NB4 (cell line): ENCODE measurements around the gene GSKIP.

Source experiments
- DNase-seq: peaks from one replicate; pipeline ENCODE4 v3.0.0; 2010; ENCODE audit warnings: low read depth
- H3K4me3 ChIP-seq: one replicate; pipeline ENCODE4 v1.5.1; 2011; ENCODE audit warnings: mild to moderate bottlenecking, low read depth, low read length, moderate library complexity
- CTCF ChIP-seq: IDR thresholded peaks from one replicate; pipeline ENCODE4 v1.5.1; 2012; ENCODE audit warnings: low read depth, low read length
- MAX ChIP-seq: IDR thresholded peaks from 2 replicates; pipeline ENCODE4 v1.6.1; 2011; ENCODE audit warnings: low read depth, low read length
- MYC ChIP-seq: IDR thresholded peaks from 2 replicates; pipeline ENCODE4 v1.6.1; 2011; ENCODE audit warnings: low read depth, low read length
- POLR2A ChIP-seq: IDR thresholded peaks from 2 replicates; pipeline ENCODE4 v1.6.1; 2011; ENCODE audit warnings: mild to moderate bottlenecking; ENCODE audit not compliant: insufficient read length; ENCODE audit errors: extremely low read depth

GSKIP gene

GRCh38 chr14:96384053-96384452 is 20.7 kb downstream of the GSKIP start:
- H3K4me3 ChIP-seq = no peak overlapping the region
- no peak for DNase-seq
- TF ChIP-seq MYC (no peak), MAX (no peak), POLR2A (no peak), CTCF (no peak)

GRCh38 chr14:96384740-96385139 is 21.4 kb downstream of the GSKIP start:
- TF ChIP-seq POLR2A = no peak
- TF ChIP-seq MAX = no peak
- no peak for TF ChIP-seq MYC
- TF ChIP-seq CTCF = no peak

GRCh38 chr14:96385385-96385784 is 22.1 kb downstream of the GSKIP start:
- no peak overlapping the region for H3K4me3 ChIP-seq
- no peak for DNase-seq
- TF ChIP-seq CTCF (no peak), MAX (no peak), POLR2A (no peak), MYC (no peak)

More at GRCh38 chr14:96384740-96385139, 21.4 kb downstream of the GSKIP start:
- no peak for DNase-seq
- H3K4me3 ChIP-seq = no peak overlapping the region

- H3K4me3 ChIP-seq = peak overlapping the region; percentile 69
- peak; percentile 4 for DNase-seq
- no peak for TF ChIP-seq CTCF
- TF ChIP-seq POLR2A = no peak
- TF ChIP-seq MAX = no peak
- no peak for TF ChIP-seq MYC
Measured at GRCh38 chr14:96390965-96391292, 27.6 kb downstream of the GSKIP start.

- TF ChIP-seq POLR2A (peak; percentile 69), MAX (peak; percentile 77), CTCF (no peak), MYC (0 out of 2 replicates have a peak, but pooled peaks have one; percentile 42)
- DNase-seq = peak; percentile 95
- H3K4me3 ChIP-seq = peak overlapping the region; percentile 69
Measured at GRCh38 chr14:96391293-96392118, 28.2 kb downstream of the GSKIP start.

GRCh38 chr14:96393071-96393691 is 29.9 kb downstream of the GSKIP start:
- no peak for TF ChIP-seq MYC
- TF ChIP-seq POLR2A = no peak
- TF ChIP-seq MAX = no peak
- TF ChIP-seq CTCF = no peak
- no peak for DNase-seq
- H3K4me3 ChIP-seq = no peak overlapping the region
